GM18870 (cell line): ENCODE measurements around the gene SLC35A5.
"Not testable (repeated sequence)": the region's sequence is repeated elsewhere in the genome, so short reads cannot be mapped to it uniquely, and the experiment has no call there.

Experiments
- ATAC-seq: cut with Tn5 transposase; IDR thresholded peaks from one replicate; pipeline ENCODE4 v1.9.1; 2021; ENCODE audit warnings: moderate library complexity; ENCODE audit not compliant: unreplicated experiment

SLC35A5 gene

GRCh38 chr3:112561734-112562529 lies at the start of gene SLC35A5, which contains the start of gene ATG3:
Gene SLC35A5, plus strand, starts transcription at chr3:112562045. Its CDS starts 1,359 bp downstream, at chr3:112563404.
Gene ATG3, minus strand, starts transcription at chr3:112561962. Its CDS starts 434 bp downstream, at chr3:112561528.
- ATAC-seq: peak; percentile 76

DNA sequence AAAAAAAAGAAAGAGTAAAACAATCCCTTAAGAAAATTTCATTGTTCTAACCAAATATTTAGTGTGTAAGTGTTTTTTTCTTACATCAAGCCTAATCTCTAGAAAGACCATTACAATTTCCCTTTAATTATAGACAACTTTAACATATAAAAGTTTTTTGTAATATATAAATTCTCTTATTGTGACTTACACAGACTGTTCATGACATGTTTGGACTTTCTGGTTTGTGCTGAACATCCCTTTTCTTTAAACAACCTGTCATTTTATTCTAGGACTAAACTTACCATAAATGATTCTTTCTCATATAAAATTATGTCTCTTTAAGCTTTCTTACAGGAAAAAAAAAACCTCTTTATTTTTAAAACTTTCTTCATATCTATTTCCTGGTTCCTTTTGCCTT lies 49.5 kb upstream of the SLC35A5 start:
- ATAC-seq: no peak

- ATAC-seq: peak; percentile 98
Measured at GRCh38 chr3:112514527-112515128, 47.2 kb upstream of the SLC35A5 start.

DNA sequence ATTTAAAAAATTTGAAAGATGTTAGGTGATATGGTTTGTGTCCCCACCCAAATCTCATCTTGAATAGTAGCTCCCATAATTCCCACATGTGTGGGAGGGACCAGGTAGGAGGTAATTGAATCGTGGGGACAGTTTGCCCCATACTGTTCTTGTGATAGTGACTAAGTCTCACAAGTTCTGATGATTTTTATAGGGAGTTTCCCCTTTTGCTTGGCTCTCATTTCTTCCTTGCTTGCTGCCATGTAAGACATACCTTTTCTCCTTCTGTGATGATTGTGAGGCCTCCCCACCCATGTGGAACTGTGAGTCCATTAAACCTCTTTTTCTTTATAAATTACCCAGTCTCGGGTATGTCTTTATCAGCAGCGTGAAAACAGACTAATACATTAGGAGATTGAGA lies 42.9 kb upstream of the SLC35A5 start:
- ATAC-seq: not testable (repeated sequence)

DNA sequence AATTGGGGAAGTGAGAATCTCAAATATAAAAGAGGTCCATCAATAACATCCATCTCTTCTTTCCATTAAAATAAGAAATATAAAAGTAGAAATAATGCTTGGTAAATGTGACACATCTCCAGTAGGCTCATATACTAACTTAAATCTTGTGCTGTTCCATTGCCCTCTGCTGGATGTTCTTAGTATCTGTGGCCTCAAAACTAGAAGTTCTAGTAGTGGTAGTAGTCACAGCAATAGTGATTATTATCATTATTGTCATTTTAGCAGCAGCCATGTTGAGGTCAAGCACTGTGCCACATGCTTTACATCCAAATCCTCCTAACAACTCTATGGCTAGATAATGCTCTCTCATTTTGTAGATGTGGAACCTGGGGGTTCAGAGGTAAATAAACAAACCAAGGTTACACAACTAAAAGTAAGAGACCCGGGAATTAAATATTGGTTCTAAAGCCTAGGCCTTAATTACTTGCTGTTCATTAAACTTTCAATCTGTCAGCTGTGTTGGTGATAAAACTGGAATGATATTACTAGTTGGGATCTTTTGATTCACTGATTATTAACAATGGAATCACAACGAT lies 42.3 kb upstream of the SLC35A5 start:
- no peak for ATAC-seq

DNA sequence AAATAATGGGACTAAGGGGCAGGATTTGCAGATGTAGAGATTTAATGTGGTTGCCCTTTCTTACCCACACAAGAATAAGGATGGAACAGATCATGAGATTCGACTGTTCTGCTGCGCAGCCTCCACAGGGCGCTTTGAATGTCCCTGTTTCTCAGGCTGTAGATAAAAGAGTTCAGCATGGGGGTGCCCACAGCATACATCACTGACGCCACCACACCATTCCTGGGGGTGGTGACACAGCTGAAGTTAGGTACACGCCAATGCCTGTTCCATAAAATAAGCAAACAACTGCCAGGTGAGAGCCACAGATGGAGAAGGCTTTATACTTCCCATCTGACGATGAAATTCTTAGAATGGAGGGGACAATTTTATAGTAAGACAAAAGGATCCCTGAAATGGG lies 37.7 kb upstream of the SLC35A5 start:
- ATAC-seq: not testable (repeated sequence)

GRCh38 chr3:112530573-112530972 lies 31.3 kb upstream of the SLC35A5 start:
- no peak for ATAC-seq

- no peak for ATAC-seq
Measured at GRCh38 chr3:112531358-112531781, 30.5 kb upstream of the SLC35A5 start.

GRCh38 chr3:112539825-112540650 lies 21.8 kb upstream of the SLC35A5 start:
- peak; percentile 86 for ATAC-seq

- ATAC-seq: no peak
Measured at GRCh38 chr3:112546216-112546759, 15.6 kb upstream of the SLC35A5 start.

DNA sequence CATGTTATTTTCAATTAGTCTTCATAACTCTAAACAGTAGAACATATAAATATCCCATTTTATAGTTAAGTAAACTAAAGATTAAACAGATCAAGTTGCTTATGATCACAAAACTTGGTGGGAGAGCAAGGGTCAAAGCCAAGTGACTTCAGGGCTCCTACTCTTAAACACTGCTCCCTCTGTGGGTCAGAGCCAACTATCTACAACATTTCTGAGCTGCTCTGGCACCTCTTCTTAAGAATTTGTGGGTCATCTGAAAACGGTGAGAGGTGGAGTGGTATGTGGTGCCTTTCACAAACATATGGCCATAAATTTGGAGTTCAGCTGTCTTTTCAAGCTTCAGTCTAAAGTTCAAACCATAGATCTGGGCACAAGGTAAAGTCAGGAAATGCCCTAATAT lies 11.0 kb upstream of the SLC35A5 start:
- ATAC-seq: no peak

DNA sequence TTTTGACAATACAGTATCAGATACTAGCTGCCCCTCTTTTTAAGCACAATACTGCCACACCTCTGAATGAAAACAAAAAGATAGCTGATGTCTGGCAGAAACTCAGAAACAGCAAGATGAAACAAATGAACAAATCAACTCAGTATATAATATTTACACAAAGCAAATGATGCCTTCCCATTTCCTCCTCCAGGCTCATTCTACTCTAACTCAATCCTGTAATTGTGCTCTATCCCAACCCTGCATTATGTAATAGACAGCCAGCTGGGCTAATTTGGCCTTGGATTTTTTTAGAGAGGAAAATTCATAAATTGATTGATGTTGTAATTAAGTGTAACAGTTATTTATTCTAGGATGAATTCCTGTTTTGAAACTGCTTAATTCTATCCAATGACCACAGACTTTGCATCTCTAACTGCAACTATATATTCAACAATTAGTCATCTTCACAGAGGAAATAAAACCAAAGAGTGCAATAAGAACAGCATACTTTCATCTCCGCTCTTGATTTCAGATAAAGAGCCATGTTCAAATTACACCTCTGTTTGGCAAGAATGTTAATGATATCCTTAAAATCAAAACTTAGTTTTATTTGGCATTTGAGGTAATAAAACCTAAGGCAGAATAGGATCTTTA lies 6.2 kb upstream of the SLC35A5 start:
- no peak for ATAC-seq

GRCh38 chr3:112557976-112558375 lies 3.9 kb upstream of the SLC35A5 start:
- ATAC-seq: no peak

GRCh38 chr3:112560307-112560706 lies 1.5 kb upstream of the SLC35A5 start:
- no peak for ATAC-seq

GRCh38 chr3:112560721-112561483 lies 943 bp upstream of the SLC35A5 start:
- ATAC-seq: peak; percentile 17

DNA sequence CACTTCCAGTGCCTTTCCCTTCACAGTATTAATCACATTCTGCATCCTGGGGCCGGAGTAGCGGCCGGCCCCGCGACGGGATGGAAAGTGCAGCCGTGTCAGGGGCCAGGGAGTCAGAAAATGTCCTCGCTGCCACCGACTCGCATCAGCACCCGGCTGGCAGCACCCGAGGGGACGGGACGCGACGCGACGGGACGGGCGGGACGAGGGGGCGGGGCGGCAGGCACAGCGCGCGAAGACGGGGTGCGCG lies 436 bp upstream of the SLC35A5 start:
- no peak for ATAC-seq

- ATAC-seq: not testable (repeated sequence)
Measured at GRCh38 chr3:112564247-112564939, 2.5 kb downstream of the SLC35A5 start.

- no peak for ATAC-seq
Measured at GRCh38 chr3:112564940-112565305, 3.1 kb downstream of the SLC35A5 start.

- ATAC-seq: no peak
Measured at GRCh38 chr3:112568642-112569041, 6.8 kb downstream of the SLC35A5 start.
